ENCODE results near the gene LMTK2.

Gene LMTK2

GRCh38 chr7:98079891-98080648, 26.6 kb upstream of the LMTK2 start:
- Histone ChIP-seq H3K27ac (ENCODE audit: insufficient read depth, low read length, poor library complexity, severe bottlenecking) (no peak overlapping the region), H3K4me3 (ENCODE audit: insufficient read depth, low read depth, low read length, poor library complexity, severe bottlenecking) (no peak overlapping the region), H3K4me1 (ENCODE audit: control insufficient read depth, insufficient read depth, low read length, poor library complexity, severe bottlenecking) (no peaks in the 10 kb centered on the region), H3K36me3 (ENCODE audit: control insufficient read depth, insufficient read depth, low read length) (no peaks in the 10 kb centered on the region), H3K27me3 (replicated peaks; ENCODE audit: control insufficient read depth, insufficient read depth, low read length, poor library complexity, severe bottlenecking) (no peaks in the 10 kb centered on the region), H3K9me3 (ENCODE audit: control insufficient read depth, low read length) (no peaks in the 10 kb centered on the region)
- DNase-seq = no peak

DNA sequence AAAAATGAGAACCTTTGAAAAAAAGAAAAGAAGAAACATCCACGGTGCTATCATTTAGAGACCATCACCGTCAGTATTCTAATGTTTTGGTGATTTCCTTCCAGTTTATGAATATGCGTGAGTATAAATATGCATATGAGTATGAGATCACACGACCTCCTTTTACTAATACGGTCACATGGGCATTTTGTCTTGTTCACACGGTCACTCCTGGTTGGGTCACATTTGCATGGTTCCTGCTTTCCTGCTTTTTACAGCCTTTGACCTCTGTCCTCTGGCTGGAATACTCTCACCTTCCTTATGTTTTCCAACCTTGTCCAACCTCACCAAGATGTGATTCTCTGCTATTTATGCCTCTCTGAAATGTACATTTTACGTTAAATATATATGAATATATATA, 25.3 kb upstream of the LMTK2 start:
- no peaks in the 10 kb centered on the region for H3K36me3 ChIP-seq (ENCODE audit: control insufficient read depth, insufficient read depth, low read length)
- no peaks in the 10 kb centered on the region for H3K27me3 ChIP-seq (replicated peaks; ENCODE audit: control insufficient read depth, insufficient read depth, low read length, poor library complexity, severe bottlenecking)
- H3K4me3 ChIP-seq (ENCODE audit: insufficient read depth, low read depth, low read length, poor library complexity, severe bottlenecking) = no peak overlapping the region
- no peaks in the 10 kb centered on the region for H3K9me3 ChIP-seq (ENCODE audit: control insufficient read depth, low read length)
- H3K4me1 ChIP-seq (ENCODE audit: control insufficient read depth, insufficient read depth, low read length, poor library complexity, severe bottlenecking) = no peaks in the 10 kb centered on the region
- no peak for DNase-seq
- no peak overlapping the region for H3K27ac ChIP-seq (ENCODE audit: insufficient read depth, low read length, poor library complexity, severe bottlenecking)

- Histone ChIP-seq H3K9me3 (ENCODE audit: control insufficient read depth, low read length) (no peaks in the 10 kb centered on the region), H3K4me3 (ENCODE audit: insufficient read depth, low read depth, low read length, poor library complexity, severe bottlenecking) (no peak overlapping the region)
- DNase-seq = no peak
Measured at GRCh38 chr7:98084631-98085030, 22.0 kb upstream of the LMTK2 start.

GRCh38 chr7:98085674-98086073, 21.0 kb upstream of the LMTK2 start:
- H3K27ac ChIP-seq (ENCODE audit: insufficient read depth, low read length, poor library complexity, severe bottlenecking) = no peak overlapping the region
- no peak overlapping the region for H3K4me3 ChIP-seq (ENCODE audit: insufficient read depth, low read depth, low read length, poor library complexity, severe bottlenecking)
- H3K27me3 ChIP-seq (replicated peaks; ENCODE audit: control insufficient read depth, insufficient read depth, low read length, poor library complexity, severe bottlenecking) = no peaks in the 10 kb centered on the region
- DNase-seq = no peak
- H3K9me3 ChIP-seq (ENCODE audit: control insufficient read depth, low read length) = no peaks in the 10 kb centered on the region
- no peaks in the 10 kb centered on the region for H3K4me1 ChIP-seq (ENCODE audit: control insufficient read depth, insufficient read depth, low read length, poor library complexity, severe bottlenecking)
- H3K36me3 ChIP-seq (ENCODE audit: control insufficient read depth, insufficient read depth, low read length) = no peaks in the 10 kb centered on the region

More at GRCh38 chr7:98084631-98085030, 22.0 kb upstream of the LMTK2 start:
- Histone ChIP-seq H3K36me3 (ENCODE audit: control insufficient read depth, insufficient read depth, low read length) (no peaks in the 10 kb centered on the region), H3K27ac (ENCODE audit: insufficient read depth, low read length, poor library complexity, severe bottlenecking) (no peak overlapping the region), H3K27me3 (replicated peaks; ENCODE audit: control insufficient read depth, insufficient read depth, low read length, poor library complexity, severe bottlenecking) (no peaks in the 10 kb centered on the region), H3K4me1 (ENCODE audit: control insufficient read depth, insufficient read depth, low read length, poor library complexity, severe bottlenecking) (no peaks in the 10 kb centered on the region)

DNA sequence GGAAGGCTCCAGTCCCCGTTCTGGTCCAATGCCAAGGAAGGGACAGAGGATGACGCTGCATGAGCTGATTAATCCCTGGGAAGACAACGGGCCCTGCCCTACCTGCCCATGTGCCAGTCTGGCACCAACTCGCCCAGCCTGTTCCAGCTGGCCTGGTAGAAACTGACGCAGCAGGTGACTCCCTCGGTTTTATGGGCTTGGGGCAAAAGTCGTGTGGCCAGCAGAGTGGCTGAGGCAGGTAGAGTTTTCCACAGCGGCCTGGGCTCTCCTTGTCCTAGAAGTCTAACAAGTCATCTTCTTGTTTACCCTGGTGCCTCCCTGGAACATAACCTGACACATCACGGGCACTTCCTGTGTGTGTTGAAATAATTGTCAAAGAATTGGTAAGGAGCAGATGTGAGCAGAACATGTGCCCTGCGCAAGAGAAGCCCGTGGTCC, 20.4 kb upstream of the LMTK2 start:
- Histone ChIP-seq H3K27me3 (replicated peaks; ENCODE audit: control insufficient read depth, insufficient read depth, low read length, poor library complexity, severe bottlenecking) (no peaks in the 10 kb centered on the region), H3K9me3 (ENCODE audit: control insufficient read depth, low read length) (no peaks in the 10 kb centered on the region), H3K4me3 (ENCODE audit: insufficient read depth, low read depth, low read length, poor library complexity, severe bottlenecking) (no peak overlapping the region), H3K36me3 (ENCODE audit: control insufficient read depth, insufficient read depth, low read length) (no peaks in the 10 kb centered on the region), H3K27ac (ENCODE audit: insufficient read depth, low read length, poor library complexity, severe bottlenecking) (no peak overlapping the region), H3K4me1 (ENCODE audit: control insufficient read depth, insufficient read depth, low read length, poor library complexity, severe bottlenecking) (no peaks in the 10 kb centered on the region)
- DNase-seq = no peak

- Histone ChIP-seq H3K27ac (ENCODE audit: insufficient read depth, low read length, poor library complexity, severe bottlenecking) (no peak overlapping the region), H3K4me3 (ENCODE audit: insufficient read depth, low read depth, low read length, poor library complexity, severe bottlenecking) (no peak overlapping the region), H3K9me3 (ENCODE audit: control insufficient read depth, low read length) (no peaks in the 10 kb centered on the region), H3K4me1 (ENCODE audit: control insufficient read depth, insufficient read depth, low read length, poor library complexity, severe bottlenecking) (no peaks in the 10 kb centered on the region), H3K27me3 (replicated peaks; ENCODE audit: control insufficient read depth, insufficient read depth, low read length, poor library complexity, severe bottlenecking) (no peaks in the 10 kb centered on the region), H3K36me3 (ENCODE audit: control insufficient read depth, insufficient read depth, low read length) (no peaks in the 10 kb centered on the region)
- DNase-seq = no peak
Measured at GRCh38 chr7:98088109-98088508, 18.6 kb upstream of the LMTK2 start.

DNA sequence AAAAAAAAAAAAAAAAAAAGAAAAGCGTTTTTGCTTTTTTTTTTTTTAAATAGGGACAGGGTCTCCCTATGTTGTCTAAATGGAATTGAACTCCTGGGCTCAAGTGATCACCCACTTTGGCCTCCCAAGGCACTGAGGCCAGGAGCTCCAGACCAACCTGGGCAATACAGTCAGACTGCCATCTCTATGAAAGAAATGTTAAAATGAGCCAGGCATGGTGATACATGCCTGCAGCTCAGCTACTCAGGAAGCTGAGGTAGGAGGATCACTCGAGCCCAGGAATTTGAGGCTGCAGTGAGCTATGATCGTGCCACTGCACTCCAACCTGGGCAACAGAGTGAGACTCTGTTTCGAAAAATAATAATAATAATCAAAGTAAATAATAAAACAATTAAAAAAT, 16.5 kb upstream of the LMTK2 start:
- H3K9me3 ChIP-seq (ENCODE audit: control insufficient read depth, low read length) = no peaks in the 10 kb centered on the region
- no peak overlapping the region for H3K27ac ChIP-seq (ENCODE audit: insufficient read depth, low read length, poor library complexity, severe bottlenecking)
- H3K4me1 ChIP-seq (ENCODE audit: control insufficient read depth, insufficient read depth, low read length, poor library complexity, severe bottlenecking) = no peaks in the 10 kb centered on the region
- DNase-seq = no peak
- no peak overlapping the region for H3K4me3 ChIP-seq (ENCODE audit: insufficient read depth, low read depth, low read length, poor library complexity, severe bottlenecking)
- no peaks in the 10 kb centered on the region for H3K27me3 ChIP-seq (replicated peaks; ENCODE audit: control insufficient read depth, insufficient read depth, low read length, poor library complexity, severe bottlenecking)
- H3K36me3 ChIP-seq (ENCODE audit: control insufficient read depth, insufficient read depth, low read length) = no peaks in the 10 kb centered on the region

DNA sequence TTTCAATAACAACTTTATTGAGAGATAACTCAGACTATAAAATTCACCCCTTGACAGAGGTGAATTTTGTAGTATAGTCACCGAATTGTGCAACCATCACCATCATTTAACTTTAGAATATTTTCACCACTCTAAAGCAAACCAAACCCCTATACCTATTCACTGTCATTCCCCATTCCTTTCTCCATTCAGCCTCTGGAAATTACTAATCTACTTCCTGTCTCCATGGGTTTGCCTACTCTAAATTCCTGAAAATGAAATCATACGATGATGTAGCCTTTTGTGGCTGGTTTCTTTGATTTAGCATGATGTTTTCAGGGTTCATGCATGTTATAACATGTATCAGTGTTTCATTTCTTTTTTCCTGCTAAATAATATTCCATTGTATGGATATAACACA, 15.6 kb upstream of the LMTK2 start:
- no peak overlapping the region for H3K27ac ChIP-seq (ENCODE audit: insufficient read depth, low read length, poor library complexity, severe bottlenecking)

GRCh38 chr7:98091523-98091922, 15.1 kb upstream of the LMTK2 start:
- no peak for DNase-seq
- Histone ChIP-seq H3K4me3 (ENCODE audit: insufficient read depth, low read depth, low read length, poor library complexity, severe bottlenecking) (no peak overlapping the region), H3K27me3 (replicated peaks; ENCODE audit: control insufficient read depth, insufficient read depth, low read length, poor library complexity, severe bottlenecking) (no peaks in the 10 kb centered on the region), H3K9me3 (ENCODE audit: control insufficient read depth, low read length) (no peaks in the 10 kb centered on the region), H3K27ac (ENCODE audit: insufficient read depth, low read length, poor library complexity, severe bottlenecking) (no peak overlapping the region), H3K4me1 (ENCODE audit: control insufficient read depth, insufficient read depth, low read length, poor library complexity, severe bottlenecking) (no peaks in the 10 kb centered on the region), H3K36me3 (ENCODE audit: control insufficient read depth, insufficient read depth, low read length) (no peaks in the 10 kb centered on the region)

More for the DNA sequence above, 15.6 kb upstream of the LMTK2 start:
- Histone ChIP-seq H3K27me3 (replicated peaks; ENCODE audit: control insufficient read depth, insufficient read depth, low read length, poor library complexity, severe bottlenecking) (no peaks in the 10 kb centered on the region), H3K9me3 (ENCODE audit: control insufficient read depth, low read length) (no peaks in the 10 kb centered on the region), H3K4me1 (ENCODE audit: control insufficient read depth, insufficient read depth, low read length, poor library complexity, severe bottlenecking) (no peaks in the 10 kb centered on the region), H3K4me3 (ENCODE audit: insufficient read depth, low read depth, low read length, poor library complexity, severe bottlenecking) (no peak overlapping the region), H3K36me3 (ENCODE audit: control insufficient read depth, insufficient read depth, low read length) (no peaks in the 10 kb centered on the region)
- no peak for DNase-seq

- DNase-seq = no peak
- H3K4me3 ChIP-seq (ENCODE audit: insufficient read depth, low read depth, low read length, poor library complexity, severe bottlenecking) = no peak overlapping the region
- H3K36me3 ChIP-seq (ENCODE audit: control insufficient read depth, insufficient read depth, low read length) = no peaks in the 10 kb centered on the region
- H3K27ac ChIP-seq (ENCODE audit: insufficient read depth, low read length, poor library complexity, severe bottlenecking) = no peak overlapping the region
- H3K4me1 ChIP-seq (ENCODE audit: control insufficient read depth, insufficient read depth, low read length, poor library complexity, severe bottlenecking) = no peaks in the 10 kb centered on the region
- H3K27me3 ChIP-seq (replicated peaks; ENCODE audit: control insufficient read depth, insufficient read depth, low read length, poor library complexity, severe bottlenecking) = no peaks in the 10 kb centered on the region
- H3K9me3 ChIP-seq (ENCODE audit: control insufficient read depth, low read length) = peaks cover 4% of the 10 kb centered on the region
Measured at GRCh38 chr7:98097042-98097645, 9.5 kb upstream of the LMTK2 start.
